Mammary epithelial cell (primary cell): ENCODE measurements around the gene UBE2G2.

Experiments
- EZH2 ChIP-seq: IDR thresholded peaks from 2 replicates; pipeline ENCODE4 v1.6.1; 2012; ENCODE audit warnings: low read length, inconsistent platforms, borderline replicate concordance
- TF ChIP-seq, protein P1 (sequence below), 2 donors: IDR thresholded peaks in 1 of 2; conservative IDR thresholded peaks in 1 of 2; 2 replicates each; pipeline ENCODE4 v1.5.1; 2011 to 2012; ENCODE audit warnings: inconsistent platforms in 2 of 2, low read length in 2 of 2, mild to moderate bottlenecking in 2 of 2, control low read depth in 1 of 2, low read depth in 1 of 2; ENCODE audit not compliant: insufficient read depth in 1 of 2; ENCODE audit errors: extremely low read depth in 1 of 2

- TF ChIP-seq, protein P1, sequence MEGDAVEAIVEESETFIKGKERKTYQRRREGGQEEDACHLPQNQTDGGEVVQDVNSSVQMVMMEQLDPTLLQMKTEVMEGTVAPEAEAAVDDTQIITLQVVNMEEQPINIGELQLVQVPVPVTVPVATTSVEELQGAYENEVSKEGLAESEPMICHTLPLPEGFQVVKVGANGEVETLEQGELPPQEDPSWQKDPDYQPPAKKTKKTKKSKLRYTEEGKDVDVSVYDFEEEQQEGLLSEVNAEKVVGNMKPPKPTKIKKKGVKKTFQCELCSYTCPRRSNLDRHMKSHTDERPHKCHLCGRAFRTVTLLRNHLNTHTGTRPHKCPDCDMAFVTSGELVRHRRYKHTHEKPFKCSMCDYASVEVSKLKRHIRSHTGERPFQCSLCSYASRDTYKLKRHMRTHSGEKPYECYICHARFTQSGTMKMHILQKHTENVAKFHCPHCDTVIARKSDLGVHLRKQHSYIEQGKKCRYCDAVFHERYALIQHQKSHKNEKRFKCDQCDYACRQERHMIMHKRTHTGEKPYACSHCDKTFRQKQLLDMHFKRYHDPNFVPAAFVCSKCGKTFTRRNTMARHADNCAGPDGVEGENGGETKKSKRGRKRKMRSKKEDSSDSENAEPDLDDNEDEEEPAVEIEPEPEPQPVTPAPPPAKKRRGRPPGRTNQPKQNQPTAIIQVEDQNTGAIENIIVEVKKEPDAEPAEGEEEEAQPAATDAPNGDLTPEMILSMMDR (conservative IDR thresholded peaks at IDR 0.05 in 1 of 2, IDR thresholded peaks at IDR 0.05 in 1 of 2; ENCODE audit: extremely low read depth in 1 of 2, insufficient read depth in 1 of 2, low read depth in 1 of 2, low read length in 2 of 2), result no peak
- no peak for TF ChIP-seq EZH2
Measured at GRCh38 chr21:44771896-44772525, 29.6 kb downstream of the UBE2G2 start.
